ENCODE data around the gene SPATS2L.

The SPATS2L gene

GRCh38 chr2:200498402-200499162 lies 192.1 kb downstream of the SPATS2L start:
- no peak for DNase-seq (ENCODE audit: low spot score)

DNA sequence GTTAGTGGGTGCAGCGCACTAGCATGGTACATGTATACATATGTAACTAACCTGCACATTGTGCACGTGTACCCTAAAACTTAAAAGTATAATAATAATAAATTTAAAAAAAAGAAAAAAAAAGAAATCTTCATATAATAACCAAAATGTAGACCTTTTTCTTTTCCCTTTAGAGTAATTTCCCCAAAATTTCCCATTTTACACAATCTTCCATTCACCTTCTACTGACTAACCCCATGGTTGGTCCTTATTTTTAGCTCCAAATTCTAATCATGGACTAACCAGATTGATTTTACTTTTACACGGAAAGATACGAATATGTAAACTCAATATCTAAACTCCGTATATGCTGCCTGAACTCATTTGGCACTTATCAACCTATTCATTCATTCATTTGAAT lies 195.7 kb downstream of the SPATS2L start:
- DNase-seq (ENCODE audit: low spot score): no peak

DNA sequence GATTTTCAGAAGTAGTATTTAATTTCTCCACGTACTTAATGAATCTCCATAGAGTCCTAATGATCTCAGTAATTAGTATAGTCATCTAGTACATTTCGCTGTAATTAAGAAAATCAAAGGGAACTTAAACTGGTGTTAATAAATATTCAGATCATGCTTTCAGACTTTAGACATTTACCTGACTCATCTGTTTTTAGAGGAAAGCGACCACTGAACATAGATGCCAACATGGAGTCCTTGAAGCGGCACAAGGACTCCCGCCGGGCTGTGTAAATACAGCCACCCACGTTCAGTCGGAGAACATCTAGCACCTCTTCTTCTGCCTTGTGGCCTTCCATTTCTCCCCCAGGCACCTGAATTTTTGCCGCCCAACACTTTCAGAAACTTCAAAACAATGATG lies 200.2 kb downstream of the SPATS2L start:
- no peak for DNase-seq (ENCODE audit: low spot score)

GRCh38 chr2:200507179-200507578 lies 200.7 kb downstream of the SPATS2L start:
- DNase-seq (ENCODE audit: low spot score): no peak

- DNase-seq (ENCODE audit: low spot score): peak; percentile 20
These were observed 202.7 kb downstream of the SPATS2L start for GRCh38 chr2:200509235-200509611.

- peak; percentile 85 for DNase-seq (ENCODE audit: low spot score)
These were observed 203.3 kb downstream of the SPATS2L start, which contains the start of gene KCTD18 for GRCh38 chr2:200509612-200510433. Gene KCTD18, minus strand, starts transcription at chr2:200510068. Its CDS starts 3,052 bp downstream, at chr2:200507016.

GRCh38 chr2:200515155-200515554 lies 208.7 kb downstream of the SPATS2L start:
- no peak for DNase-seq (ENCODE audit: low spot score)

DNA sequence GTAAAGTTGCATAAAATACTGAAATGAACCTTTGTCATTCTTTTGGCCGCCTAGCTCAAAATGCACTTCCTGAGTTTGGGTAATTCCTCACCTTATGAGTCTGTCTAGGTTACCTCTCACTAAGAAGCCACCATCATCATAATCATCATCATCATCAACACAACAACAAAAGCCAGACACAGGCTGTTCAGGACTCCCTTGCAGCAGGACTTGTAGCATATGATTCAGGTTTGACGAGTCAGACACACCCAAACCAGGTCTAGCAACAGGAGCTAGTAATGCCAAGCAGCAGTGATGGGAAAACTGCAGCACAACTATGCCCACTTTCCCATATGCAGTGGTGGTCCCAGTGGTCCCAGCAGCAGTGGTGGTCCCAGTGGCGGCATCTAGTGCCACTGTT lies 216.7 kb downstream of the SPATS2L start:
- no peak for DNase-seq (ENCODE audit: low spot score)

DNA sequence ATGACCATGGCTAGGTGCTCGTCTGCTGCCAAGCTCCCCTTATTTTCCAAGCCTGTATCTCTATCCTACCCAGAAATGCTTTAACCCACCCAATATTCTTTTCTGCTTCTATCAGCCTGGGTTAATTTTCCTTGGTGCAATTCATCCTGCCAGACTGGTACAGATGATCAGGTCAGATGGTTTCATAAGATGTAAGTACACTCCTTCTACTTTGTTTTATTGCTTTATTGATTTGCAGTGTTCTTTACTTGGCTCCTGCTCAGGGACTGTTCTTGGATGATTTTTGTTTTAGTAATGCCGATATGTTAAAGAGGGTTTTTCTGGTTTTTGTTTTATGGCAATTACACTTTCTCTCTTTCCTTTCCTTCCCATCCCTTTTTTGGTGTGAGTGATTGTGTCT lies 217.1 kb downstream of the SPATS2L start:
- no peak for DNase-seq (ENCODE audit: low spot score)

GRCh38 chr2:200525066-200525465 lies 218.6 kb downstream of the SPATS2L start:
- no peak for DNase-seq (ENCODE audit: low spot score)

DNA sequence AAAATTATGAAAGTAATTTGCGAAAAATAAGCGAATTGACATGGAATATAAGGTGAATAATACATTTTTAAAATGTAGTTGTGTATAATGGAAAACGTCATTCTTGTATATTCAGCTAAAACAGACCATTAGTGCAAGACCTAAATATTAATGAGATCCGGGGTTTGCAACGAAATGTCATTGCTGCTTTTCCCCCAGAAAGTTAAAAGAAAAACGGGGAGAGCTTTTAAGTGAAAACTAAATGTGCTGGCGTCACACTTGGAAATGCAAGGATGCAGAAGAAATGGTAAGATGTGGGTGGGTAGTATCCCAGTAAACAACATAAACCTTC lies 219.0 kb downstream of the SPATS2L start:
- no peak for DNase-seq (ENCODE audit: low spot score)

GRCh38 chr2:200525882-200526651 lies 219.6 kb downstream of the SPATS2L start, which contains the start of gene SGO2:
Gene SGO2, plus strand, starts transcription at chr2:200526207. Its CDS starts 6,769 bp downstream, at chr2:200532976.
- DNase-seq (ENCODE audit: low spot score): peak; percentile 93

DNA sequence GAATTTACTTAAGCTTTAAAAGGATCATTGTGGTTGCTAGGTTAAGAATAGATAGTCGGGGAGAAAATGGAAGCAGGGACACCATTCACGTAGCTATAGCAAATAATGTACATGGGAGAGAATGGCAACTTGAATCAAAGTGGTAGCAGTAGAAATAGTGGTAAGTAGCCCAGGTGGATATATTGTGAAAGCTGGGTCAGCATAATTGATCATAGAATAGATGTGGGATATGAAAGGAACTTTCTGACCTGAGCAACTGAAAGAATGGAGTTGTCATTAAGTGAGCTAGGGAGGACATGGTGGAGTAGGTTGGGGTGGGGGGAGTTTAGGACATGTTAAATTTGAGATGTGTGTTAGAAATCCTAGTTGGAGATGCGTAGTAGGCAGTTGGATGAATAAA lies 221.7 kb downstream of the SPATS2L start:
- DNase-seq (ENCODE audit: low spot score): no peak

Small RNAs within 50 kb of the gene (small RNA-seq; reads per million reads assigned to genes)
- gene RNY4P34: 0.03 to 0.84 reads per million in 2 experiments
